HepG2 (cell line): ENCODE measurements around the gene TRAPPC10.

Experiments
- ATM ChIP-seq: fragments of 450-650 bp; IDR thresholded peaks from 2 replicates; pipeline ENCODE4 v1.7.1; 2017; ENCODE audit warnings: mild to moderate bottlenecking, borderline replicate concordance
- CTCF ChIP-seq: sonication (generic); formaldehyde crosslinking; IDR thresholded peaks from 2 replicates; pipeline ENCODE4 v1.5.0; 2020; ENCODE audit warnings: mild to moderate bottlenecking, missing genetic modification reagents, moderate library complexity
- POLR2A ChIP-seq, 2 experiments: IDR thresholded peaks; 2 replicates each; pipeline ENCODE4 v1.6.1; 2011; ENCODE audit warnings: low read depth in 2 of 2, low read length in 2 of 2, mild to moderate bottlenecking in 1 of 2, moderate library complexity in 1 of 2; ENCODE audit not compliant: insufficient read depth in 1 of 2
- SRF ChIP-seq: IDR thresholded peaks from 2 replicates; pipeline ENCODE4 v1.6.1; 2011; ENCODE audit warnings: mild to moderate bottlenecking, low read depth, low read length, moderate library complexity
- TAF1 ChIP-seq: sonication (generic); formaldehyde crosslinking; IDR thresholded peaks from 2 replicates; pipeline ENCODE4 v1.4.0; 2020; ENCODE audit warnings: missing genetic modification reagents
- ZBTB4 ChIP-seq: sonication (generic); formaldehyde crosslinking; IDR thresholded peaks from 2 replicates; pipeline ENCODE4 v1.4.0; 2020; ENCODE audit warnings: missing genetic modification reagents, mild to moderate bottlenecking, borderline replicate concordance
- ZEB1 ChIP-seq: IDR thresholded peaks from 2 replicates; pipeline ENCODE4 v1.6.1; 2012; ENCODE audit warnings: mild to moderate bottlenecking, low read depth, inconsistent platforms; ENCODE audit not compliant: insufficient replicate concordance

- no peak for TF ChIP-seq SRF
- TF ChIP-seq ZEB1: no peak
- TF ChIP-seq CTCF: no peak
- TF ChIP-seq POLR2A (IDR thresholded peaks at IDR 0.05; ENCODE audit: insufficient read depth in 1 of 2, low read depth in 2 of 2, low read length in 2 of 2): no peak
- TF ChIP-seq ZBTB4: no peak
- no peak for TF ChIP-seq TAF1 (CRISPR knock-in tag)
- no peak for TF ChIP-seq ATM
Measured at GRCh38 chr21:43973634-43973955, 38.5 kb upstream of the TRAPPC10 start.
